ENCODE data around the gene GAPVD1.
"Not testable (repeated sequence)": the region's sequence is repeated elsewhere in the genome, so short reads cannot be mapped to it uniquely, and the experiment has no call there.

Gene GAPVD1

DNA sequence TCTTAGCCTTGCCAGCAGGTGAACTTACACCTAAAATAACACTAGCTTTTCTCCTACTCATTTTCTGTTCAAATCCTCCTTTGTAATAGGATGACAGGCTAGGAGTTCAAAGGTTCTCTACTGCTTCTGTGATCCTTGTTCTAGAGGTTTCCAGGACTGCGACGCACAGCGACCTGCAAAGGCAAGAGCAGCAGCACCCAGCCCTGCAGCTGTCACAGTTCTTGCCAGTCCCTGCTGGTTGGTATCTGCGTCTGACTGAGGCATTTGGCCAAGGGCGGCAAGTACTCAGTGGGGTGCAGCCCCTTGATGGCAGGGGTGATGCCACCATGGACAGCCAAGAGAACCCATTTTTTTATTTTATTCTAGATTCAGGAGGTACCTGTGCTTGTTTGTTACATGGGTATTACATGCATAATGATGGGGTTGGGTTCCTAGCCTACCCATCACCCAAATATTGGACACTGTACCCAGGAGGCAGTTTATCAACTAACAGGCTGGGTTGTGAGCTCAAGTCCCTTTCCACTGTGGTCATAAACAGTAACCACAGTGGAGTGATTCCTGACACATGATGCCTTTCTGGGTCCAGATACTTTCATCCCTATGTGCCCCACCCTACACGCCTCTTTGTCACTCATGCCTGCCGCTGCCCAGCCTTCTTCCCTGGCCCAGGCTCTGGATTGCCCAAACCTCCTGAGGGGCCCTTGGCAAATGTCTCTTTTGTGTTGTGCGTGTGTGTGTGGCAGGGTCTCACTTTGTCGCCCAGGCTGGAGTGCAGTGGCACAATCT is 111.0 kb downstream of the GAPVD1 start:
- H3K4me3 ChIP-seq (ENCODE audit: low read depth, low read length): no peak overlapping the region

DNA sequence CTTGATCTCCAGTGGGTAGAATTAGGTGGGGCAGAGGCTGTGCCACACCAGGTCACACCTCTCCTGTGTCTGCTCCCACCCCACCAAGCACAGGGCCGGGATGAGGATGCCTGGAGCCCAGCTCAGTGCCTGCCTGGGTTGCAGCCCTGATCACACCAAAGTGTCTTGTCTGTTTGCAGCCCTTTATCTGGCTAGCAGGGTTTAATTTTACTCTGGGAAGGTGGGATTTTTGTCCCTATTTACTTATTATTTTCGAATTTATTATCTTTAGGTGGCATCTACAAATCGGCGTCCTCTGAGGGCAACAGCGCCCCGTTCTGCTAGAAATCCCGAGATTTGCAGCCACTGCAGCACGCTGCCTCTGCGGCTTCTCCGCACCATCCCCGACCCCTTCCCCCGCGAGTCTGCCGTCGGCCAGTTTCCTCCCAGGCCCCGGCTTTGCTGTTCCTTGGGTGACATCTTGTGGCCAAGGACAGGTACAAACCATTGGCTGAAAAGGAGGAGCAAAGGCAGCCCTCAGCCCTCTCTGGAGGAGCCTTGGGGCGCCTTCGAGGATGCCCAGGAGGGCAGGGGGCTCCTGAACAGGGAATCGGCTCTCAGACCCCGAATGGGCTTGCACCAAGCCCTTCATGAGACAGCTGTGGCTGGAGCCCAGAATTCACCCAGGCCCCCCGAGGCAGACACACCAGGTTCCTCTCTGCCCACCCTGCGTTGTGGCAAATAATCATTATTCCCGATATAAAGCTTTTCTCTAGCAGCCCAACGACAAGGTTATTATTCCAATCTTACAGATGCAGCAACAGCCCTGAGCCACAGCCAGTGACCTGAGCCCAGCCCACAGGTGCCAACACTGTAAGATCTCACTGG is 113.0 kb downstream of the GAPVD1 start:
- H3K4me3 ChIP-seq (ENCODE audit: low read depth, low read length): no peak overlapping the region

DNA sequence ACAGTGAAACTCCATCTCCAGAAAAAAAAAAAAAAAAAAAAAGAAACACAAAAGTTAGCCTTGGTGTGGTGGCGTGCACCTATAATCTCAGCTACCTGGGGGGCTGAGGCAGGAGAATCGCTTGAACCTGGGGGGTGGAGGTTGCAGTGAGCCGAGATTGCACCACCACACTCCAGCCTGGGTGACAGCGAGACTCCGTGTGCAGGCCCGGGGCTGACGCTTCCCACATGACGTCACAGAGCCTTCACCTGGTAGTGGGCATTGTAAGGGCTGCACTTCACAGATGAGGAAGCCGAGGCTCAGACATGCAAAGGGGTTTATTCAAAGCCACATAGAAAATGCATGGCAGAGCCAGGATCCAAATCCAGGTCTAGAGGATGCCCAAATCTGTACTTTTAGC is 114.2 kb downstream of the GAPVD1 start:
- H3K4me3 ChIP-seq (ENCODE audit: low read depth, low read length): no peak overlapping the region

DNA sequence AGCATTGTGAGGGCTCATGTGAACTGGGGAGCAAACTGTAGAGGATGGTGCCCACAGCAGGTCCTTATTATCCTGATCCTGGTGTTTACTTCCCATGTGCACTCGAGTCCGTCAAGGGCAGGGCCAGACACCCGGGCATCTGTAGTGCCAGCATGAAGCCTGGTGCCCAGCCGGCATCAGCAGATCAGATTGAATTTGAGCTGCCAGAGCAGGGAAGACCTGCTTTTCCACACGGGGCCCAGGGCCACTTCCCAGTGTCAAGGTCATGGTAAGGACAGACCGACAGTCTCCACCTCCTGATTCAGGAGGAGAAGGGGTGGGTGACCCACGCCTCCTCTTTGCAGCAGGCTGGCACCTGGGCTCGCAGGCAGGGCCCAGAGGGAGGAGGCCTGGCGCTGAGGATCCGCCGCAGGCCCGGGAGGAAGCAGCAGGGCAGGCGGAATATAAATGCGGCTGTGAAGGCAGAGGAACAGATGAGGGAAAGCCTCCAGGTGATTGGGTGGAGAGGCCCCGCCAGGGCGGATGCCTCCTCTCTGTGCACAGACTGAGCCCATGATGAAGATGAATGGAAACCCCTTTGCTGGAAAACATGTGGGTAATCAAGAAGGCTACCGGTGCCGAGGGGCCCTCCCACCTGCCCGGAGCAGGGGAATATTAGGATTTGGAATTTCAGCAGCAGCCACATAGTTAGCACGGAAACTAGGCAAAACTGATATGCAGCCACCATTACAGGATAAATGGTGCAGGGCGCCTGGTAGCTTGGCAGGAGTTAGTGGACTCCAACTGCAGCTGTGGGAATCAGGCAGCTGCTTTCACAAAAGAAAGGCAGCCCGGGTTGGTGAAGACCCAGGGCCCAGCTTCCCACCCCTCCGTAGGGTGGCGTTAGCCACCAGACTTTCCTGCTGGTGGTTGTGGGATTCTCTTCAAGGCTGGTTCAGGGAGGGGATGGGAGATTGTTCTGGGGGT is 114.9 kb downstream of the GAPVD1 start:
- H3K4me3 ChIP-seq (ENCODE audit: low read depth, low read length): no peak overlapping the region

DNA sequence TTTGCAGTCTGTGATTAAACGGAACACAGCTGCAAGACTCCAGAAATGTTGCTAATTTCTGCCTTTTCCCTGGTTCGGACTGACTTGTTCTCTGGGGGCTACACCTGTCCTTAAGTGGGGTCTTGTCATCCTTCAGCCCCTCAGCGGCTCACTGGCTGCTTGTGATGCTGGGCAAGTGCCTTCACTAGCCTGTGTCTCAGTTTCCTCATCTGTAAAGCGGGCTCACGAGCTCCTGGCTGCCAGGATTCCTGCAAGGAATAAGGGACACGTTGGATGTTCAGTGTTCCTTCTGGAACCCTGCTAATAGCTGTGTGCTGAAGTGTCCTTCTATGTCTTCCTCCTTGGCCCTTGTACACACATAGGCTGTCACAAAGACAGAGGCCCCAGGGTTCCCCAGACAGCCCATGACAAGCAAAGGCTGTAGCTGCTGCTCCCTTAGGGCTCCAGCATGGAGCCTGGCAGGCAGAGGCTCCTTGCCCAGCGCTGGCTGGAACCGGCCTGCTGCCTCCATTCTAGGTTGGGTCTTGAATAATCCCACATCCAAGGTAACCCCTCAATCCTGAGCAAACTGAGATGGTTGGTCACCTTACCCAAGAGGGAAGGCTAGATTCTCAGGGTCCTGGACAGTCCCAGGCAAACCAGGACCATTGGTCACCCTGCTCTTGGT is 116.1 kb downstream of the GAPVD1 start:
- no peak overlapping the region for H3K4me3 ChIP-seq (ENCODE audit: low read depth, low read length)

DNA sequence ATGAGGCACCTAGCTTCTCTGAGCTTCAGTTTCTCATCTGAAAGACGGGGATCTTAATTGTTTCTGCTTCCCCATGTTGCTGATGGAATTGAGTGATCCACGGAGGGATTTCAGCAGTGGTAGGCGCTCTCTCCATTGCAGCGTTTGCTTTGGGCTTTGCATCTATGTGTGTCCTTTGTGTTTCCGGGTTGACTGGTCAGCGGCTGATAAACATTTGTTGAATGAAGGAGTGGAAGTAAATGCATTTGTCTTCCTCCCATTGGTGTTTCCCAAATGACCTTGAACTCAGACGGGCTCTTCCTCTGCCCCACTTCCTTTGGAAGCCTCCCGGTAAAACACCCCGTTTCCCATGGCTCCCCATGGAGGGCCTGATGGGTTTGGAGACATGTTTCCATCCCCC is 117.2 kb downstream of the GAPVD1 start:
- no peak overlapping the region for H3K4me3 ChIP-seq (ENCODE audit: low read depth, low read length)

DNA sequence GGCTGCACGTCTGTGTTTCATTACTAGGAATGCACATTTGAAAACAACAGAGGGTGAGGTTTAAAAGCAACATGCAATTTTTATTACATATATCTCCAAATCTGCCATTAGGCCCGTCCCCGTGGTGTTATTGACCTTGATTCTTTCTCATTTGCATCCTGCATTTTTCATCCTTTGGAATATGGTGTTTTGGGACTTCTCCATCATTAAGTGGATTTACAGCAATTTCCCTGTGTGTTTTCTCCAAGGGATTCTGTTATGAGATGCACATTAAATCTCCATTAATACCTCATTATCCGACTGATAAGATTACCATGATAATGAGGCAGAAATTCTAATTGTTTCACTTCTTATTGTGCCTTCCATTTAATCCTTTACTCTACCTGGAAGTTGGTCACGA is 117.6 kb downstream of the GAPVD1 start:
- no peak overlapping the region for H3K4me3 ChIP-seq (ENCODE audit: low read depth, low read length)

DNA sequence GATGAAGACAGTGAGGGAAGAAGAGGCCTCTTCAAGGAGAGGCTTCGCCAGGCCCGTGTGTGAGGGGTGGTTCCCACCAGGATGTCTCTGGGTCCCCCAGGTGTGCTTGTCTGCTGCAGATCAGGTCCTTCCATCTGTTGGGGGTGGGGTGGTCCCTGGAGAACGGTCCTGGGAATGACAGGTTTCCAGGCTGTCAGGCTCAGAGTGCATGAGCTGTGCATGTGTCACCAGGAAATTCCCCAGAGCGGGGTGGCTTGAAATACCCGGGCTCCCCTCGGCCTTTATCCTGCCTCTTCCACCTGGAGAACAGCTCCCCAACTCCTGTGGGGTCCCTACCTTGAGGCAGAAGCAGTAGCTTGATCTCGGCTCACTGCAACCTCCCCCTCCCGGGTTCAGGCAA is 118.8 kb downstream of the GAPVD1 start:
- no peak overlapping the region for H3K4me3 ChIP-seq (ENCODE audit: low read depth, low read length)

DNA sequence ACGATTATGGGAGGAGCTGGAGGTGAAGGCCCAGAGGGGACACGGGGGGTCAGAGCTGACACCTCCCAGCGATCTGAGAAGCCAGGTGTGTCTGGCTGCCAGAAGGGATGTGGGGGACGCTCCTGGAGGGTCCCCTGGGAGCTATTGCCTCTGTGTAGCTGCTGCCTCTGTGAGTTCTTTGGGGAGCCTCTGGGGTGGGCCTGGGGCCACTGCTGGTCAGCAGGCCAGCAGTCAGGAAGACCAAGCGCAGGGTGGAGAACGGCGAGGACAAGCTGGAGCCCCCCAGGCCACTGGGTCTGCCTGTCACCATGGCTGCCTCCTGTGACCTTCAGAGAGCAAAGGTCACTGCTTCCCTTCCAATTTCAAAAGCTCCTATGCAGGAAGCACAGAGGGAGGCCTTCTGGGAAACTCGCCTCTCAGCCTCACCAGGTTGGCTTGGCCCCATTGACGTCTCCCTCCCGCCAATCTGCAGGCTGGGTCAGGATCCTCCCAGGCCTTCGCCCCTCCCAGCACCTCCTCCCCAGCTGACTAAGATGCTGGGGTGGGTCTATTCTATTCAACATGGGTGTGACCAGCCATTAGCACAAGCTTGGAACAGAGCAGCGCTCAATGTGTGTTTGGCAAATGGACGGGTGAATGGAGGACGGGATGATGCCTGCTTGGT is 126.4 kb downstream of the GAPVD1 start:
- no peak overlapping the region for H3K4me3 ChIP-seq (ENCODE audit: low read depth, low read length)

DNA sequence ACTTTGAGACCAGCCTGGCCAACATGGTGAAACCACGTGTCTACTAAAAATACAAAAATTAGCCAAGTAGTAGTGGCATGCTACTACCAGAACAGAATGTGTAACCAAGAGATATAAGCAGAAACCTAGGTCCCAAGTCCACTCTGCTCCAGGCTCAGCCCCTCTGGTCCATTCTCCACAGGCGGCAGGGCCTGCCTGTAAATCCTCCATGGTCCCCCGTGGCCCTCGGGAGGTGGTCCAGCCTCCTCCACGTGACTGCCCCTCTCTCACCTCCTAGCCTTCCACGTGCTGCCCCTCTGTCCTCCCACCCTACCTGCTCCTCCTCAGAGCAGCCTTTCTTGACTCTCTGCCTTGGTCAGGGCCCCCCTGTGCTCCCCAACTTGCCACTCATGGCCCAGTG is 127.4 kb downstream of the GAPVD1 start:
- H3K4me3 ChIP-seq (ENCODE audit: low read depth, low read length): no peak overlapping the region

DNA sequence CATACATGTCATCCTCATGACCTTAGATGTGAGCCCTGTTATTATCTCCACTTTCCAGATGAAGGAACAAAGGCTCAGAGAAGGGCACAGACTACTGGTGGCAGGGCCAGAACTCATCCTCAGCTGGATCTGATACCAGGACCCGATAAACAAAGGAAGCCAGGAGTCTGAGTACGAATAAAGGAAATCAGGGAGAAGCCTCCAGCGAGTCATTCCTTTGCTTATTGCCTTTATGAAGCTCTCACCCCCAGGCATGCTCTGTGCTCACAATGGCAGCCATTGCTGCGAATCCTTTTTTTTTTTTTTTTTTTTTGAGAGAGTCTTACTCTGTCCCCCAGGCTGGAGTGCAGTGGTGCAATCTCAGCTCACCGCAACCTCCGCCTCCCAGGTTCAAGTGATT is 130.1 kb downstream of the GAPVD1 start:
- H3K4me3 ChIP-seq (ENCODE audit: low read depth, low read length): no peak overlapping the region

DNA sequence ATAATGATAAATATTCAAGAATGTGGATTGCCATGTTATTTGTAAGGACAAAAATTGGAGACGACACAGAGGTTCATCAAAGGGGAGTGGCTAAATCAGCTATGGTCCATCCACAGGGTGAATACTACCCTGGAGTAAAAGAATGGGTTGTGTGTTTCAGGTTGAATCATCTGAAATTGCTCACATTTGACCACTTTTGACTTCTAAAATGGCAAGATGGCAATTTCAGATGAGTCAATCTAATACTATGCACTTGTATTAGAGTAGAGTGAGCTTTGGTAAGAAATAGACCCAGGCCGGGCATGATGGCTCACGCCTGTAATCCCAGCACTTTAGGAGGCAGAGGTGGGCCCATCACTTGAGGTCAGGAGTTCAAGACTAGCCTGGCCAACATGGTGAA is 131.8 kb downstream of the GAPVD1 start:
- H3K4me3 ChIP-seq (ENCODE audit: low read depth, low read length): no peak overlapping the region

DNA sequence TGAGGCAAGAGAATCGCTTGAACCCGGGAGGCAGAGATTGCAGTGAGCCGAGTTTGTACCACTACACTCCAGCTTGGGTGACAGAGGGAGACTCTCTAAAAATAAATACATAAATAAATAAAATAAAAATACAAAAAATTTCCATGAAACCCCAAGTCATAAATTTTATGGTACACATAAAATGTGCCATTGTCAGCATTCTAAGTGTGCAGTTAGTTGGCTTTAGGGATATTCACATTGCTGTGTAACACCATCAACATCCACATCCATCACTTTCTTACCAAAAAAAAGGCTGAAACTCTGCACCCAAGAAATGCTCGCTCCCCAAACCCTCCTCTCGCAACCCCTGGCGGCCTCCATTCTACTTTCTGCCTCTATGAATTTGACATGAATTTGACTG is 135.2 kb downstream of the GAPVD1 start:
- no peak overlapping the region for H3K4me3 ChIP-seq (ENCODE audit: low read depth, low read length)

DNA sequence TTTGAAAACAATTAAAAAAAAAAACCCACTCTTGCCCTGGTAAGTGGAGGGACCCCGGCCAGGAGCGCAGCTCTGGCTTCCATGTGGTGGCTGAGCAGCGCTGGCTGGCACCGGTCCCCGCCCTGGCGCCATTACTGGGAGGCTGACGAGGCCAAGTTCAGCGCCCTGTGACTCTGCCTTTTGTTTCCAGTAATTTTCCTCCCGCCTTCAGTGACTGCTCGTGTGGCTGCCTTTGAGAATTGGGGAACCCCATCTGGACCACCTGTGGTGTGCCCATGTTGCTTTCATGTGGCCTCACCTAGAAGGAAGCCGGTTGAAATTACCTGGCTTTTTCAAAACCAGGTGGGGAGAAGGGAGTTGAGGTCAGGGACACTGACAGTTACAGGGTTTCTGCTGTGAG is 136.1 kb downstream of the GAPVD1 start:
- no peak overlapping the region for H3K4me3 ChIP-seq (ENCODE audit: low read depth, low read length)

DNA sequence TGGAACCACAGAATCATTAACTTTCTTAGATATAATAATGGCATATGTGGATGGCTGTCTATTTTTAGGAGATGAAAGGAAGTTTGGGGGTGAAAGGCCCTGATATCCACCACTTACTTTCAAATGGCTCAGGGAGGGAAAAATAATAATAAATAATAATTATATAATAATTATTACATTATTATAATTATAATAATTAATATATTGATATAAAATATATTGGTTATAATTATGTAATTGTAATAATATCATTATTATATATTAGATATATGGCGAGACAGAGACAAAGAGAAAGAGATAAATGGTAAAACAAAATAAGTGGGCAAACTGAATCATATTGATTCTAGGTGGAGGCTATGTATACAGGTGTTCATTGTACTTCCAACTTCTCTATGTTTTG is 136.6 kb downstream of the GAPVD1 start:
- no peak overlapping the region for H3K4me3 ChIP-seq (ENCODE audit: low read depth, low read length)

DNA sequence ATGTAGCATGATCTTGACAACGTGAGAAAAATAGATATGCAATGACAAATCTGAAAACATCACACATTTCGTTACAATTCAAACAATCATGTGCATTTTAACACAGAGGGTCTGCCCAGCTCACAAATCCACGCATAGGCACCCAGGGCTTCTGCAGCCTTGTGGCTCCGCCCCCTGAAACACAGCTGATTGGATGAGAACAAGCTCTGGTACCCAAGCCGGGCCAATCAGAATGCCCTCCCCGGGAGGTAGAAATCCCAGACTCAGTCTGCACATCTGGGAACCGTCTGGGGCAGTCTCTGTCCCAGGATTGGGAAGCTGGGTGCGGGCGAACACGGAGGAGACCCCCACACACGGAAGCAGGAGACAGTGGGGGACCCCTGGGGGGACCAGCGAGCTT is 137.5 kb downstream of the GAPVD1 start:
- no peak overlapping the region for H3K4me3 ChIP-seq (ENCODE audit: low read depth, low read length)

DNA sequence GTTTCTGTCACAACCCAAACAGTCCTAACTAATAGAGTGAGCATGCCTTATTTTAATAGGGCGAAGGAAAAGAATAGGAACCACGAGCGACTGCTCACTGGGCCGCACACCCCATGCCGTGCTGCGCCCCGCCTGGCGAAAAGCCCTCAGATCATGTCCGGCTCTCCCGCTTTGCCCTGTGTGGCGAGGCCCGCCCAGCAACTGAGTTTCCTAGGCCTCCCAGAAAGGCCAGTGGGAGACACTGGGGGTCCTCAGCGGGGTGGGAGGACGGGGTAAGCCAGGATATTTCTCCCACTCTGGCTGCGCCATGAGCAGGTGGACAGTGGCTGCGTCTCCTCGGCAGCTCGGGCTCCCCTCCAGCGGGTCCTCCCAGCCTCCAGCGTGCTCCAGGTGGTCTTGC is 138.0 kb downstream of the GAPVD1 start:
- H3K4me3 ChIP-seq (ENCODE audit: low read depth, low read length): no peak overlapping the region

DNA sequence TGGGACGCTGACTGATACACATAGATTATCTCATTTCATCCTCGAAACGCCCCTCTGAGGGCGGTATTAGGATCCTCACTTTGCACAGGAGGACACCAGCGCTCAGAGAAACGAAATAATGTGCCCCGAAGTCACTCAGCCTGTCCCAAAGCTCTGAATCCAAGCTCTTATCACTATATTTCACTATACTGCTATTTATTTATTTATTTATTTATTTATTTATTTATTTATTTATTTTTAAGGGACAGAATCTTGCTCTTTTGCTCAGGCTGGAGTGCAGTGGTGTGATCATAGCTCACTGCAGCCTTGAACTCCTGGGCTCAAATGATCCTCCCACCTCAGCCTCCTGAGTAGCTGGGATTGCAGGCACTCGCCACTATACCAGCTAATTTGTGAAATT is 138.6 kb downstream of the GAPVD1 start:
- H3K4me3 ChIP-seq (ENCODE audit: low read depth, low read length): not testable (repeated sequence)

DNA sequence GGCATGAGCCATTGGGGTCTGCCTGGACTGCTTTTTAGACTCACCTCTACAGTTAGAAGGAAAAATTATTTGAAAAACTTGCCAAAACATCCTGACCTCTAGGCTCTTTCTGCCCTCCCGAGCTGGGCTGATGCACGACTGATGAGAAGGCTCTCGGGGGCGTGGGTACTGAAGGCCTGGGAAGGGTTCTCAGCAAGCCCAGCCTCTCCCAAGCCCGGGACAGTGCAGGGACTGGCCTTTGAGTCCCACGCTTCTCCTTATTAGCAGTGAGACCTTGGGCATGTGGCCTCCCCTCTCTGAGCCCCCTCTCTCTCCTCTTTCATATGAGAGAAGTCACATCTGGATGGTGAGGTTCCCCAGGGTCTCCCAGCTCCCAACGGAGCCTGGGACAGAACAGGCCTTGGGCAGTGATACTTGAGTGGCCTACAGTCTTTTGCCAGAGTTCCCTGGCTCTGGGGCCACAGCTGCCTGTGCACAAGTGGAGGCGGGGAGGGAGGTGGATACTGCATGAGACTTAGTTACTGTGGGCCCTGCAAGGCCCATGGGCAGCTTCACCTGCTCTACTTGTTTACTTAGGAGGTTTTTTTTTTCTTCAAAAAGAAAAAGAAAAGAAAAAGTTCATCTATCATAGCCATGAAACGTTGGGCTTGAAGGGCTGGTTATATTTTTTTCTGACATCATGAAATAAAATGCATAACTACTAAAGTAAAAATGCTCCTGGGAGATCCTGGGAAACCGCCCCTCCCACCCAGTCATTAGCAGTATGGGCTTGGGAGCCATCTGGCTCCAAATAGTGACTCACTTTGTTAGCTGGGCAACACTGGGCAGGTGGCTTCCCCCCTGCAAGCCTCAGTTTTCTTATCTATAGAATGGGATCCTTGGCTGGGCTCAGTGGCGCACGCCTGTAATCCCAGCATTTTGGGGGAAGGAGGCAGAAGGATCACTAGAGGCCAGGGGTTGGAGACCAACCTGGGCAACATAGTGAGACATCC is 139.4 kb downstream of the GAPVD1 start:
- H3K4me3 ChIP-seq (ENCODE audit: low read depth, low read length): no peak overlapping the region

Measured in iPS-11a (cell line).